Hepatocyte (in vitro differentiated cells): ENCODE data around the gene TMEM52B. TPM values are rescaled to one million over a fixed set of nuclear protein-coding genes. Genes with fewer than 3 reads are reported as not detected.

Source experiments
- DNase-seq: peaks from one replicate; pipeline ENCODE4 v3.0.0-alpha.2; 2016; ENCODE audit warnings: low spot score
- H2AFZ ChIP-seq: fragments of 200-600 bp; sonication (generic); 2 replicates; pipeline ENCODE4 v1.6.0; 2016; ENCODE audit warnings: antibody characterized with exemption, mild to moderate bottlenecking
- H3K27ac ChIP-seq: fragments of 200-600 bp; sonication (generic); 2 replicates; pipeline ENCODE4 v1.5.1; 2016; ENCODE audit warnings: mild to moderate bottlenecking
- H3K27me3 ChIP-seq: fragments of 200-600 bp; sonication (generic); 2 replicates; pipeline ENCODE4 v1.6.1; 2016
- H3K36me3 ChIP-seq: fragments of 200-600 bp; sonication (generic); replicated peaks from 2 replicates; pipeline ENCODE4 v1.5.1; 2016; ENCODE audit warnings: low read depth; ENCODE audit not compliant: insufficient read depth
- H3K4me1 ChIP-seq: fragments of 200-600 bp; sonication (generic); 2 replicates; pipeline ENCODE4 v1.5.1; 2016; ENCODE audit warnings: mild to moderate bottlenecking, moderate library complexity; ENCODE audit not compliant: insufficient read depth
- H3K4me2 ChIP-seq: fragments of 200-600 bp; sonication (generic); 2 replicates; pipeline ENCODE4 v1.6.0; 2016
- H3K4me3 ChIP-seq: fragments of 200-600 bp; sonication (generic); 2 replicates; pipeline ENCODE4 v1.5.1; 2016; ENCODE audit warnings: mild to moderate bottlenecking
- H3K79me2 ChIP-seq: fragments of 200-600 bp; sonication (generic); 2 replicates; pipeline ENCODE4 v1.6.0; 2017; ENCODE audit warnings: mild to moderate bottlenecking
- H3K9me2 ChIP-seq: fragments of 200-600 bp; sonication (generic); replicated peaks from 2 replicates; pipeline ENCODE4 v1.6.0; 2017; ENCODE audit warnings: mild to moderate bottlenecking; ENCODE audit not compliant: insufficient read depth
- H3K9me3 ChIP-seq: fragments of 200-600 bp; sonication (generic); 2 replicates; pipeline ENCODE4 v1.5.1; 2016; ENCODE audit warnings: low read depth, mild to moderate bottlenecking
- H4K20me1 ChIP-seq: fragments of 200-600 bp; sonication (generic); 2 replicates; pipeline ENCODE4 v1.6.0; 2016; ENCODE audit warnings: mild to moderate bottlenecking; ENCODE audit not compliant: insufficient read depth, poor library complexity, severe bottlenecking
- EZH2 ChIP-seq: fragments of 200-600 bp; sonication (generic); IDR thresholded peaks from 2 replicates; pipeline ENCODE4 v1.6.1; 2016; ENCODE audit warnings: antibody characterized with exemption, mild to moderate bottlenecking, borderline replicate concordance
- EZH2phosphoT487 ChIP-seq: fragments of 200-600 bp; sonication (generic); IDR thresholded peaks from one replicate; pipeline ENCODE4 v1.6.1; 2018; ENCODE audit warnings: antibody characterized with exemption, mild to moderate bottlenecking, low read depth, moderate library complexity; ENCODE audit not compliant: unreplicated experiment, severe bottlenecking
- WGBS: methylation state at CpG from one replicate; pipeline ENCODE4 v1.1.6; 2016; ENCODE audit warnings: low lambda C conversion rate; ENCODE audit errors: missing lambda C conversion rate; 5-methylcytosine and 5-hydroxymethylcytosine counted together
- polyA plus RNA-seq: library from polyadenylated mRNA; unstranded; fragments of >200 nt; fragmentation: Nextera tagmentation; extraction: Ambion mirVana; gene quantifications from 2 replicates; pipeline ENCODE4 v1.2.1, GENCODE V29; 2016
- total RNA-seq: library from RNA; depleted of rRNA; stranded (reverse); fragments of >200 nt; gene quantifications from 2 replicates; pipeline ENCODE4 v1.2.3, GENCODE V29; 2014
- TF ChIP-seq, protein P1 (sequence below): fragments of 200-600 bp; sonication (generic); IDR thresholded peaks from 2 replicates; pipeline ENCODE4 v1.5.1; 2016; ENCODE audit warnings: antibody characterized with exemption, mild to moderate bottlenecking; ENCODE audit not compliant: poor library complexity

Gene TMEM52B
- total and polyA plus RNA-seq, 2 experiments from 2014 or later, result 0.03 to 1.8 TPM

DNA sequence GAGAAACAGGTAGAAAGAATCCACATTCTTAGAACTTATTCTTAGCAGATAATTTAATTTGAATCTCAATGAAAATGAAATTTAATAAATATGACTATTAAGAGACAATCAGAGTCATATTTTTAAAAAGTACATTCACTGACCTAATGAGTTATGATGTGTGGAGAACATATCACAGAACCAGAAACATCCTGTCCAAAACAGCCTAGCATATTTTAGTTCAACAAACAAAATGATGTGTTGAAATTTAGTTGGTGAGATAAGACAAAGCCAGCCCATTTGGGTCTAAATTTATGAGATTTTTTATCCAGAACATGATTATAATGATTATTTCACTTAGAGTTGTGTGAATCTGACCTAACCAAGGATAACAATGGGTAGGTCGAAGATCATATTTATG lies 59.7 kb downstream of the TMEM52B start:
- no peaks in the 10 kb centered on the region for H3K9me2 ChIP-seq
- H3K27ac ChIP-seq, result no peak overlapping the region
- H3K36me3 ChIP-seq, result no peaks in the 10 kb centered on the region
- no peaks in the 10 kb centered on the region for H3K27me3 ChIP-seq
- no peaks in the 10 kb centered on the region for H4K20me1 ChIP-seq
- no peak overlapping the region for H2AFZ ChIP-seq
- H3K79me2 ChIP-seq, result no peaks in the 10 kb centered on the region
- TF ChIP-seq EZH2phosphoT487 (no peak), EZH2 (no peak)
- TF ChIP-seq, protein P1, sequence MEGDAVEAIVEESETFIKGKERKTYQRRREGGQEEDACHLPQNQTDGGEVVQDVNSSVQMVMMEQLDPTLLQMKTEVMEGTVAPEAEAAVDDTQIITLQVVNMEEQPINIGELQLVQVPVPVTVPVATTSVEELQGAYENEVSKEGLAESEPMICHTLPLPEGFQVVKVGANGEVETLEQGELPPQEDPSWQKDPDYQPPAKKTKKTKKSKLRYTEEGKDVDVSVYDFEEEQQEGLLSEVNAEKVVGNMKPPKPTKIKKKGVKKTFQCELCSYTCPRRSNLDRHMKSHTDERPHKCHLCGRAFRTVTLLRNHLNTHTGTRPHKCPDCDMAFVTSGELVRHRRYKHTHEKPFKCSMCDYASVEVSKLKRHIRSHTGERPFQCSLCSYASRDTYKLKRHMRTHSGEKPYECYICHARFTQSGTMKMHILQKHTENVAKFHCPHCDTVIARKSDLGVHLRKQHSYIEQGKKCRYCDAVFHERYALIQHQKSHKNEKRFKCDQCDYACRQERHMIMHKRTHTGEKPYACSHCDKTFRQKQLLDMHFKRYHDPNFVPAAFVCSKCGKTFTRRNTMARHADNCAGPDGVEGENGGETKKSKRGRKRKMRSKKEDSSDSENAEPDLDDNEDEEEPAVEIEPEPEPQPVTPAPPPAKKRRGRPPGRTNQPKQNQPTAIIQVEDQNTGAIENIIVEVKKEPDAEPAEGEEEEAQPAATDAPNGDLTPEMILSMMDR, result no peak
- DNase-seq, result no peak
- 80% methylated on average over 1 of the region's 1 CpG for WGBS
- H3K4me1 ChIP-seq, result no peaks in the 10 kb centered on the region
- no peaks in the 10 kb centered on the region for H3K9me3 ChIP-seq
- H3K4me2 ChIP-seq, result no peak overlapping the region
- no peak overlapping the region for H3K4me3 ChIP-seq

DNA sequence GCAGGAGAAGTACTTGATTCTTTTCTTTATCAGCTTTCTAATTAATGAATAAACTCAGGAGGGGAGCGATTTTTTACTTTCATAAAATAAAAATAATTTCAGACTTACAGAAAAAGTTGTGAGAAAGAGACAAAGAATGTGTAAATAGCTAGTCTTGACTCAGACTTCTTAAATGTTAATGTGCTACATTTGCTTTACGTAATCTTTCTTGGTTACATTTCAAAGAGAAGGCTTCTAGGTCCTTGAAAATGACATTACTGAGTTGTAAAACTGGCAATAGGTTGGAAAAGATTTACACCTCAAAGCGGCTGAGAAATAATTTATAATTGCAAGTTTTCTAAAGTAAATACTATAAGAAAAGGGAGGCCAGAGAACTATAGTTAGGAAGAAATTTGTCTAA lies 62.5 kb downstream of the TMEM52B start:
- H4K20me1 ChIP-seq, result no peaks in the 10 kb centered on the region
- H3K4me1 ChIP-seq, result no peaks in the 10 kb centered on the region
- H3K27me3 ChIP-seq, result no peaks in the 10 kb centered on the region
- no peak overlapping the region for H2AFZ ChIP-seq
- TF ChIP-seq EZH2phosphoT487 (no peak), EZH2 (no peak)
- TF ChIP-seq, protein P1, result no peak
- H3K9me2 ChIP-seq, result no peaks in the 10 kb centered on the region
- 54% methylated on average over 3 of the region's 3 CpGs for WGBS
- H3K4me3 ChIP-seq, result no peak overlapping the region
- DNase-seq, result no peak
- H3K9me3 ChIP-seq, result no peaks in the 10 kb centered on the region
- H3K27ac ChIP-seq, result no peak overlapping the region
- H3K79me2 ChIP-seq, result no peaks in the 10 kb centered on the region
- no peak overlapping the region for H3K4me2 ChIP-seq
- H3K36me3 ChIP-seq, result no peaks in the 10 kb centered on the region

Other genes with a start within 250 kb of the TMEM52B start
- gene CLEC2A, start 246.7 kb upstream of the TMEM52B start, total RNA-seq, result 0.28 TPM in 1 of 2 replicates, not detected in the other
- 2.1 TPM in 1 of 2 replicates, not detected in the other for gene CLEC2A, start 246.7 kb upstream of the TMEM52B start, polyA plus RNA-seq
- 0.08 and 1.2 TPM in 2 replicates for gene CLEC12A, start 207.6 kb upstream of the TMEM52B start, total RNA-seq
- 0.54 and 0.73 TPM in 2 replicates for gene CLEC12A, start 207.6 kb upstream of the TMEM52B start, polyA plus RNA-seq
- 0.20 and 0.36 TPM in 2 replicates for gene CLEC1B, start 179.9 kb upstream of the TMEM52B start, total RNA-seq
- 0.55 and 2.4 TPM in 2 replicates for gene CLEC1B, start 179.9 kb upstream of the TMEM52B start, polyA plus RNA-seq
- not detected in 2 replicates for gene CLEC12B, start 168.4 kb upstream of the TMEM52B start, total RNA-seq
- gene CLEC12B, start 168.4 kb upstream of the TMEM52B start, polyA plus RNA-seq, result not detected in 2 replicates
- gene CLEC9A, start 148.3 kb upstream of the TMEM52B start, total RNA-seq, result not detected in 2 replicates
- not detected in 2 replicates for gene CLEC9A, start 148.3 kb upstream of the TMEM52B start, polyA plus RNA-seq
- 3.0 and 6.4 TPM in 2 replicates for gene CLEC1A, start 80.0 kb upstream of the TMEM52B start, total RNA-seq
- 3.6 and 4.2 TPM in 2 replicates for gene CLEC1A, start 80.0 kb upstream of the TMEM52B start, polyA plus RNA-seq
- 1.1 and 2.3 TPM in 2 replicates for gene CLEC7A, start 48.8 kb upstream of the TMEM52B start, total RNA-seq
- gene CLEC7A, start 48.8 kb upstream of the TMEM52B start, polyA plus RNA-seq, result 1.3 and 2.3 TPM in 2 replicates
- gene OLR1, start 6.9 kb upstream of the TMEM52B start, total RNA-seq, result 7.3 and 15.1 TPM in 2 replicates
- gene OLR1, start 6.9 kb upstream of the TMEM52B start, polyA plus RNA-seq, result 6.4 and 20.8 TPM in 2 replicates
- 77.9 and 93.5 TPM in 2 replicates for gene GABARAPL1, start 33.8 kb downstream of the TMEM52B start, total RNA-seq
- 77.7 and 101 TPM in 2 replicates for gene GABARAPL1, start 33.8 kb downstream of the TMEM52B start, polyA plus RNA-seq
- gene KLRD1, start 128.8 kb downstream of the TMEM52B start, total RNA-seq, result 0.24 and 0.30 TPM in 2 replicates
- gene KLRD1, start 128.8 kb downstream of the TMEM52B start, polyA plus RNA-seq, result 0.69 and 0.70 TPM in 2 replicates
- gene KLRK1, start 211.0 kb downstream of the TMEM52B start, total RNA-seq, result not detected in 2 replicates
- gene KLRK1, start 211.0 kb downstream of the TMEM52B start, polyA plus RNA-seq, result 0.23 and 0.52 TPM in 2 replicates
- 0.28 TPM in 1 of 2 replicates, not detected in the other for gene KLRC4, start 230.7 kb downstream of the TMEM52B start, total RNA-seq
- not detected in 2 replicates for gene KLRC4, start 230.7 kb downstream of the TMEM52B start, polyA plus RNA-seq
- gene KLRC3, start 241.6 kb downstream of the TMEM52B start, total RNA-seq, result not detected in 2 replicates
- 0.28 TPM in 1 of 2 replicates, not detected in the other for gene KLRC3, start 241.6 kb downstream of the TMEM52B start, polyA plus RNA-seq